DND-41 (cell line): Measurements from ENCODE around the gene ITM2B.
A peak's percentile ranks its signal among the peaks of the same experiment; 100 is the strongest.

ENCODE experiments used
- ATAC-seq: fragments of 200-7000 bp; cut with Tn5 transposase; 3 replicates; pipeline ENCODE4 v1.9.1; 2021; ENCODE audit warnings: low read depth; ENCODE audit not compliant: insufficient read depth
- DNase-seq: peaks from one replicate; pipeline ENCODE4 v3.0.0-alpha.2; 2020
- H2AFZ ChIP-seq: 2 replicates; pipeline ENCODE4 v1.6.0; 2012; ENCODE audit warnings: low read depth, low read length
- H3K27ac ChIP-seq: 2 replicates; pipeline ENCODE4 v1.5.1; 2012; ENCODE audit warnings: low read length, inconsistent platforms
- H3K27me3 ChIP-seq: fragments of 200-600 bp; sonication (generic); 2 replicates; pipeline ENCODE4 v1.6.0; 2012; ENCODE audit warnings: low read length, mild to moderate bottlenecking, inconsistent platforms; ENCODE audit not compliant: insufficient read depth, poor library complexity
- H3K36me3 ChIP-seq: 2 replicates; pipeline ENCODE4 v1.5.1; 2012; ENCODE audit warnings: low read length, inconsistent platforms; ENCODE audit not compliant: insufficient read depth
- H3K4me1 ChIP-seq: 2 replicates; pipeline ENCODE4 v1.5.1; 2012; ENCODE audit warnings: mild to moderate bottlenecking, low read length; ENCODE audit not compliant: insufficient read depth
- H3K4me2 ChIP-seq: 2 replicates; pipeline ENCODE4 v1.6.0; 2012; ENCODE audit warnings: mild to moderate bottlenecking, moderate library complexity, low read length, inconsistent platforms; ENCODE audit not compliant: insufficient read depth
- H3K4me3 ChIP-seq, 2 experiments: fragments of 200-600 bp in 1 of 2; shearing (Covaris generic) in 1 of 2; 2 replicates each; pipeline ENCODE4 v1.5.1; 2012 to 2016; ENCODE audit warnings: inconsistent platforms in 2 of 2, low read length in 2 of 2, mild to moderate bottlenecking in 2 of 2, low read depth in 1 of 2, moderate library complexity in 1 of 2
- H3K79me2 ChIP-seq: 2 replicates; pipeline ENCODE4 v1.6.0; 2012; ENCODE audit warnings: low read length, inconsistent platforms; ENCODE audit not compliant: insufficient read depth
- H3K9ac ChIP-seq: 2 replicates; pipeline ENCODE4 v1.6.0; 2012; ENCODE audit warnings: low read depth, mild to moderate bottlenecking, inconsistent platforms, low read length, moderate library complexity
- H3K9me3 ChIP-seq: 2 replicates; pipeline ENCODE4 v1.5.1; 2012; ENCODE audit warnings: low read length, moderate library complexity, mild to moderate bottlenecking, inconsistent platforms; ENCODE audit not compliant: insufficient read depth, severe bottlenecking
- H4K20me1 ChIP-seq: 2 replicates; pipeline ENCODE4 v1.6.0; 2012; ENCODE audit warnings: low read length; ENCODE audit not compliant: insufficient read depth
- EZH2 ChIP-seq: IDR thresholded peaks from 3 replicates; pipeline ENCODE4 v1.6.1; 2012; ENCODE audit warnings: borderline replicate concordance, low read depth, mild to moderate bottlenecking, moderate library complexity, low read length, inconsistent platforms; ENCODE audit not compliant: severe bottlenecking
- TF ChIP-seq, protein P1 (sequence below): IDR thresholded peaks from 2 replicates; pipeline ENCODE4 v1.5.1; 2012; ENCODE audit warnings: borderline replicate concordance, low read length, moderate library complexity, mild to moderate bottlenecking; ENCODE audit not compliant: poor library complexity, severe bottlenecking; ENCODE audit errors: extremely low read depth

ITM2B gene

DNA sequence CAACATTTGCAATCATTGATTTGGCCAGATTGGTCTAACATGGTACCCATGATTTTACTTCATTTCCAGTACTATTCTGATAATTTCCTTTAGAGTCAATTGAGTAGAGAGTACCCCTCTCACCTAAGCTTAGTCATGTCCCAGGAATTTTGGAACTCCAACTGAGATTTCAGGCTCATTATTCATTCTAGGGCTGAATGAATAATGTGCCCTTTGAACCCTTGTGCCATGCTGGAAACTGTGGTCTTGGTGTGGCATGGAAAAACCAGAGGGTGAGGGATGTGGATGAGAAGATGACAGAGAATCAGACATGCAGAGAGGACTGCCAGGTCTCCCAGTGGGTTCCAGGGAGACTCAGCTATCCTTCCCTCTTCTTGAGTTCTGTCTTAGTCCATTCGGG lies 30.2 kb downstream of the ITM2B start:
- Histone ChIP-seq H3K27ac (no peak overlapping the region), H3K79me2 (no peaks in the 10 kb centered on the region), H3K9ac (no peak overlapping the region), H3K4me3 (no peak overlapping the region), H3K9me3 (no peaks in the 10 kb centered on the region), H3K27me3 (no peaks in the 10 kb centered on the region), H3K4me2 (no peak overlapping the region), H3K36me3 (peaks cover 67% of the 10 kb centered on the region), H2AFZ (no peak overlapping the region), H3K4me1 (no peaks in the 10 kb centered on the region), H4K20me1 (no peaks in the 10 kb centered on the region)
- DNase-seq, result no peak
- TF ChIP-seq, protein P1, sequence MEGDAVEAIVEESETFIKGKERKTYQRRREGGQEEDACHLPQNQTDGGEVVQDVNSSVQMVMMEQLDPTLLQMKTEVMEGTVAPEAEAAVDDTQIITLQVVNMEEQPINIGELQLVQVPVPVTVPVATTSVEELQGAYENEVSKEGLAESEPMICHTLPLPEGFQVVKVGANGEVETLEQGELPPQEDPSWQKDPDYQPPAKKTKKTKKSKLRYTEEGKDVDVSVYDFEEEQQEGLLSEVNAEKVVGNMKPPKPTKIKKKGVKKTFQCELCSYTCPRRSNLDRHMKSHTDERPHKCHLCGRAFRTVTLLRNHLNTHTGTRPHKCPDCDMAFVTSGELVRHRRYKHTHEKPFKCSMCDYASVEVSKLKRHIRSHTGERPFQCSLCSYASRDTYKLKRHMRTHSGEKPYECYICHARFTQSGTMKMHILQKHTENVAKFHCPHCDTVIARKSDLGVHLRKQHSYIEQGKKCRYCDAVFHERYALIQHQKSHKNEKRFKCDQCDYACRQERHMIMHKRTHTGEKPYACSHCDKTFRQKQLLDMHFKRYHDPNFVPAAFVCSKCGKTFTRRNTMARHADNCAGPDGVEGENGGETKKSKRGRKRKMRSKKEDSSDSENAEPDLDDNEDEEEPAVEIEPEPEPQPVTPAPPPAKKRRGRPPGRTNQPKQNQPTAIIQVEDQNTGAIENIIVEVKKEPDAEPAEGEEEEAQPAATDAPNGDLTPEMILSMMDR, result no peak
- no peak for TF ChIP-seq EZH2
- no peak for ATAC-seq

DNA sequence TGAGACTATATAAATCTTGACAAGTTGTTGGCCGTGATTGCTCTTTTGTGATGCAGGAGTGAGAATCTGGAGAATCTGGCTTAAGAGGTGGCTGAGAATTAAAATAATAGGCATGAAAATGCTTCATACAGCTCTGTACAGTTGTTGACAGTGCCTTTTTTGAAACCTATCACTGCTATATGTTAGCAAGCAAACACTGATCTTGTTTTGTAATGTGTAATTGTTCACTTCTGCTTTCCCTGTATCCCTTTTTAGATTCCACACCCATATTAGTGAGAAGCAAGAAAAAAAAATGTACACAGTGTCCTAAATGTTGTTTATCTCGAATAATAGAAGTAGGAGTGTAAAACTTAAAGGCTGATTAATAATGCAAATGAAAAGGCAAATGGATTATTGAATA lies 31.1 kb downstream of the ITM2B start:
- Histone ChIP-seq H2AFZ (no peak overlapping the region), H3K9me3 (no peaks in the 10 kb centered on the region), H3K27ac (no peak overlapping the region), H3K4me3 (no peak overlapping the region), H3K4me2 (no peak overlapping the region), H3K4me1 (no peaks in the 10 kb centered on the region), H3K36me3 (peaks cover 59% of the 10 kb centered on the region), H3K79me2 (no peaks in the 10 kb centered on the region), H3K9ac (no peak overlapping the region), H3K27me3 (no peaks in the 10 kb centered on the region), H4K20me1 (no peaks in the 10 kb centered on the region)
- DNase-seq (no peak), ATAC-seq (no peak)
- TF ChIP-seq EZH2, result no peak
- TF ChIP-seq, protein P1, result no peak

DNA sequence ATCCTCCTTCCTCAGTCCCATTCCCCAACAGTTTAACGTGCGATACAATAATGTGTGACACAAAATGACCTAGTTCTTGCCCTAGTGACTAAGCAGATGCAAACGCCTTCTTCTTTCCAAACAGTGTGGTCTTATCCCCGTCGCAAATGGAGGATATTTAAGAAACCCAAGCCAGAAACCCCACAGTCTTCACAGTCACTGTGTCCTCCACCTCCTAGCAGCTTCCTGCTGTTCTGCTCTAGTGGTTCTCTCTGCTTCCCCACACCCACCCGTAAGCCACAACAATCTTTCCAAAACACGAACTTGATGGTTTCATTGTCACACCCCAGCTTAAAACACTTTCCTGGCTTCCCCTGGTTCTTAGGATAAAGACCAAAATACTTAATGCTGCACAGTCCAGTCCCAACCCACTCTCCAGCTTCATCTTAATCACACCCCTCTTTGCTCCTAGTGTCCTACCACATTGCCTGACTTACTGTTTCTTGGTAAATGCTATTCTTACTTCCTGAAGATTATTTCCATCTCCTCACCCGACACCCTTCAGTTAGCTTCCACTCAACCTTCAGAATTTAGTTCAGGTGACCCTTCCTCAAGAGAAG lies 32.3 kb downstream of the ITM2B start:
- Histone ChIP-seq H3K4me3 (no peak overlapping the region), H2AFZ (no peak overlapping the region), H4K20me1 (no peaks in the 10 kb centered on the region), H3K4me2 (no peak overlapping the region), H3K4me1 (no peaks in the 10 kb centered on the region), H3K9ac (no peak overlapping the region), H3K27ac (no peak overlapping the region), H3K27me3 (no peaks in the 10 kb centered on the region), H3K36me3 (peaks cover 59% of the 10 kb centered on the region), H3K9me3 (no peaks in the 10 kb centered on the region), H3K79me2 (no peaks in the 10 kb centered on the region)
- TF ChIP-seq, protein P1, result no peak
- no peak for TF ChIP-seq EZH2
- peak; percentile 33; the same call in 1 of the 3 replicates for ATAC-seq
- DNase-seq, result no peak
